ENCODE data around the gene KRT1.

DNA sequence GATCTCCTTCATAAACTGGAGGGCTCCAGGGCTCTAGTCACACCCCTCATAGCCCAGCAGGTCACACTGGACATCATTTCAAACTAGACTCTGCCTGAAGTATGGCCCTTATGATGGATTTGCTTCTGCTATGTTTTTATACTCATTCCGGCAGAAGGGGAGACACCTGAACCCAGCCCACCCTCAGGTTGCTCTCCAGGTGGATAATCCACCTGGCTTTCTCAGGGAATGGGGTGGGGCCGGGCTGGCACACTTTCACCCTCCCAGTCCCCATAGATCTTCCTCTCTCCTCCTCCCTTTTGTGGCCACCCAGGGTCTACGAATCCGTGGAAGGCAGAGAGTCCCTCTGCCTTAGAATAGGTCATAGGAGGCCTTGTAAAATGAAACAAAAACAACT is 52.1 kb downstream of the KRT1 start:
- TF ChIP-seq GATA3 (IDR thresholded peaks at IDR 0.05; ENCODE audit: low read depth, low read length) (no peak), GATA2 (IDR thresholded peaks at IDR 0.05; ENCODE audit: low read depth, low read length) (no peak)
